ENCODE results near the gene KCNJ14. TPM values are rescaled to one million over a fixed set of nuclear protein-coding genes. Genes with fewer than 3 reads are reported as not detected.

KCNJ14 gene
- total and polyA plus RNA-seq, 2 of the 8 experiments (the other 6 are each of a cell fraction or from before 2014, with no cell fraction given), result 0.45 to 0.89 TPM

DNA sequence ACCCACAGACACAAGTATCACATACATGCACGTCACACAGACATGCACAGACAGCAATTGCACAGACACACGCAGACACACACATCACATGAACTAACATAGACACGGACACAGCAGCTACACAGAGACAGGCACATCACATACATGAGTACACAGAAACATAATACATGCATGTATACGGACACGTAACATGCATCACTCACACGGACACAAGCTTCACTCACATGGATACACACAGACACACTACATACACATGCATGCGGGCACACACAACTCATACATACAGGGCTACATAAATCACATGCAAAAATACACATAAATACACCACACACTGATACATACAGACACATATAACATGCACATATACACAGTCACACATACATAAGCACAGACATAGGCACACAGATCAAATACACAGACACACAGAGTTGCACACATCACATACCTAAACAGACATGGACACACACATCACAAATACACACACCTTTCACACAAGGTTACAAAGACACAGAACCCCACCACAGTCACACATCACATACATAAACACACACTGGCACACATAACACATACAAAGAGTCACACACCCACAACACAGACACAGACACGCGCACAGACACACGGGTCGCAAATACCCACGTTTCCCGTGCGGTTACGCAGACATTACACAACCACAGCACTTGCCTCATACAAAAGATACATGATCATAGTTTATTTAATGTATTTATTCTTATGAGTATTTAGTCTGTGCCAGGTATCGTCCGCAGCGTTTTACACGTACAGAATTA lies 57.3 kb downstream of the KCNJ14 start:
- Histone ChIP-seq H3K4me3 (ENCODE audit: extremely low read depth in 1 of 4, insufficient read depth in 2 of 4, low read depth in 3 of 4, low read length in 4 of 4) (peak overlapping the region in 3 of 4 experiments; percentile 51 to 81 (median 76); a peak in 5 of 8 replicates), H2AFZ (ENCODE audit: low read length) (no peak overlapping the region), H3K56ac (replicated peaks; ENCODE audit: insufficient read length, low read depth, low read length) (no peak overlapping the region), H3K4me2 (ENCODE audit: insufficient read depth in 1 of 2, low read depth in 2 of 2, low read length in 2 of 2) (peak overlapping the region; percentile 77 to 91), H4K20me1 (replicated peaks in 1 of 2; ENCODE audit: control insufficient read depth in 1 of 2, insufficient read depth in 2 of 2, low read length in 2 of 2) (peaks cover 0 to 4% of the 10 kb centered on the region in 2 experiments), H3K14ac (ENCODE audit: insufficient read length) (no peak overlapping the region), H4K91ac (replicated peaks; ENCODE audit: insufficient read length, low read length) (peak overlapping the region; percentile 13), H3K23ac (ENCODE audit: insufficient read length) (no peak overlapping the region), H3K27ac (ENCODE audit: low read depth, low read length) (no peak overlapping the region), H2BK5ac (ENCODE audit: low read depth, low read length) (0 out of 2 replicates have a peak overlapping the region, but pooled peaks have one; percentile 1), H3K36me3 (ENCODE audit: control insufficient read depth in 2 of 4, insufficient read depth in 4 of 4, low read length in 3 of 4) (no peaks in the 10 kb centered on the region), H2BK12ac (ENCODE audit: low read depth, low read length) (peak overlapping the region; percentile 77; the same call in 1 of the 2 replicates), H2BK120ac (replicated peaks; ENCODE audit: low read depth, low read length) (no peak overlapping the region), H3K18ac (ENCODE audit: extremely low read depth, low read length) (no peak overlapping the region), H3K9ac (replicated peaks in 1 of 4; ENCODE audit: extremely low read depth in 1 of 4, low read depth in 3 of 4, low read length in 3 of 4) (no peak overlapping the region; a peak in 1 of 7 replicates), H3K4me1 (replicated peaks in 1 of 4; ENCODE audit: control insufficient read depth in 3 of 4, insufficient read depth in 4 of 4, low read length in 3 of 4) (peaks cover 0 to 20% (median 10%) of the 10 kb centered on the region in 4 experiments; a peak in 5 of 7 replicates), H3K23me2 (ENCODE audit: low read depth, low read length) (peaks cover 25% of the 10 kb centered on the region), H2BK20ac (ENCODE audit: low read length) (peak overlapping the region; percentile 73), H3K4ac (replicated peaks; ENCODE audit: insufficient read length, low read depth, low read length) (no peak overlapping the region), H3K79me2 (ENCODE audit: control insufficient read depth in 1 of 2, insufficient read depth in 2 of 2, low read length in 2 of 2) (no peaks in the 10 kb centered on the region), H3K9me3 (ENCODE audit: insufficient read depth in 2 of 2, low read depth in 1 of 2, low read length in 1 of 2) (no peaks in the 10 kb centered on the region), H4K5ac (ENCODE audit: insufficient read length, low read depth, low read length) (no peak overlapping the region), H3K27me3 (replicated peaks in 1 of 4; ENCODE audit: control insufficient read depth in 3 of 4, extremely low read depth in 1 of 4, insufficient read depth in 3 of 4, low read length in 3 of 4) (peaks cover 0 to 12% (median 9%) of the 10 kb centered on the region in 4 experiments; a peak in 4 of 7 replicates), H3K79me1 (ENCODE audit: low read depth, low read length) (no peaks in the 10 kb centered on the region), H4K8ac (ENCODE audit: extremely low read depth, insufficient read depth, low read length) (no peak overlapping the region), H2AK5ac (ENCODE audit: low read depth, low read length) (peak overlapping the region; percentile 91), H2BK15ac (ENCODE audit: low read length) (peak overlapping the region; percentile 32)
- no peak for TF ChIP-seq KDM4A (IDR thresholded peaks at IDR 0.05; ENCODE audit: low read depth, low read length, severe bottlenecking)
- TF ChIP-seq EZH2 (IDR thresholded peaks at IDR 0.05; ENCODE audit: low read depth, low read length, severe bottlenecking), result peak; percentile 14
- POLR2A ChIA-PET (ENCODE audit: partially characterized antibody), result interaction anchor here (0.8 to 2.0 kb wide), 8 partner anchors 10 to 104 kb away, joined by 3 to 7 read pairs (median 5); partner anchors contain the start of gene SULT2B1
- CTCF ChIA-PET (ENCODE audit: partially characterized antibody), result interaction anchor here (1.0 to 1.7 kb wide), 2 partner anchors 73 to 75 kb away, joined by 3 to 15 read pairs; no protein-coding TSS in a partner anchor
- no peak for DNase-seq (ENCODE audit: low read depth in 1 of 2, low spot score in 2 of 2)
- WGBS, 2 experiments (ENCODE audit: extremely low coverage in 1 of 2, insufficient coverage in 1 of 2, insufficient read length in 1 of 2, insufficient replicate concordance in 2 of 2, low coverage in 1 of 2, low lambda C conversion rate in 2 of 2, missing lambda C conversion rate in 1 of 2), result 72% methylated on average over 19 of the region's 19 CpGs; no CpG with 5 or more reads in 1 of the 2 experiments
- no peak for FAIRE-seq

Measured in H1 (cell line).